ENCODE measurements around the gene RMI2.

- TF ChIP-seq CHD2 (IDR thresholded peaks at IDR 0.05; ENCODE audit: low read length, partially characterized antibody), result no peak
- no peak for TF ChIP-seq RCOR1 (IDR thresholded peaks at IDR 0.05; ENCODE audit: low read depth, low read length)
- TF ChIP-seq CBX2 (IDR thresholded peaks at IDR 0.05; ENCODE audit: borderline replicate concordance, low read depth), result no peak
These were observed 7.9 kb downstream of the RMI2 start for GRCh38 chr16:11353158-11353557.
